ENCODE measurements around the gene LTBP3. TPM values are rescaled to one million over a fixed set of nuclear protein-coding genes. Genes with fewer than 3 reads are reported as not detected.

Gene LTBP3
- total RNA-seq, 1 experiment from 2014 or later: 248 TPM

GRCh38 chr11:65525546-65526480 is 32.3 kb downstream of the LTBP3 start:
- TSS peak; percentile 49 for BruUV-seq (replicated peaks)
- TF ChIP-seq ZFX (IDR thresholded peaks at IDR 0.05): 0 out of 2 replicates have a peak, but pooled peaks have one; percentile 84
- TF ChIP-seq POLR2A (IDR thresholded peaks at IDR 0.05; ENCODE audit: borderline replicate concordance, extremely low read depth, insufficient read depth, insufficient read length): no peak
- Histone ChIP-seq H4K20me1 (ENCODE audit: insufficient read depth) (no peaks in the 10 kb centered on the region), H3K9me3 (ENCODE audit: control insufficient read depth in 1 of 2, insufficient read depth in 1 of 2, low read depth in 1 of 2, low read length in 2 of 2) (no peaks in the 10 kb centered on the region), H3K36me3 (ENCODE audit: control insufficient read depth in 1 of 2, insufficient read depth in 2 of 2, low read length in 2 of 2) (peaks cover 9 to 23% of the 10 kb centered on the region in 2 experiments; a peak in 2 of 4 replicates), H3K27ac (ENCODE audit: low read depth, low read length) (peak overlapping the region; percentile 86), H3K9ac (ENCODE audit: low read length) (peak overlapping the region; percentile 96), H3K27me3 (ENCODE audit: insufficient read depth, low read length) (no peaks in the 10 kb centered on the region), H3K9me2 (ENCODE audit: insufficient read depth) (no peaks in the 10 kb centered on the region), H3K4me2 (ENCODE audit: low read length) (peak overlapping the region; percentile 99), H3K79me2 (ENCODE audit: insufficient read depth, low read length) (peaks cover 20% of the 10 kb centered on the region), H2AFZ (ENCODE audit: low read depth, low read length, poor library complexity, severe bottlenecking) (no peak overlapping the region), H3K4me1 (ENCODE audit: control insufficient read depth in 1 of 2, insufficient read depth in 2 of 2, low read length in 2 of 2) (peaks cover 7 to 17% of the 10 kb centered on the region in 2 experiments; a peak in 3 of 4 replicates), H3K4me3 (replicated peaks in 1 of 2; ENCODE audit: low read depth in 1 of 2, low read length in 2 of 2) (peak overlapping the region; percentile 90 to 94)
- intact Hi-C loops (cut with micrococcal nuclease): no loop called here
- ChIA-PET POLR2A (interaction anchor here (1.1 to 2.6 kb wide), 6 partner anchors 12 to 107 kb away, joined by 3 to 11 read pairs (median 4); partner anchors contain the start of genes EHBP1L1 and MALAT1), CTCF (interaction anchor here (0.6 to 1.4 kb wide), 3 partner anchors 54 to 68 kb away, joined by 3 to 4 read pairs (median 3); no protein-coding TSS in a partner anchor), RAD21 (ENCODE audit: low non-redundant PET in 1 of 2, low total read pairs in 2 of 2, uncharacterized antibody in 2 of 2, unreplicated experiment in 2 of 2) (interaction anchor here in 1 of 2 experiments (1.0 kb wide), 1 partner anchor 15 kb away, joined by 4 read pairs; no protein-coding TSS in a partner anchor)
- DNase-seq (ENCODE audit: low read depth, low spot score) (no peak), ATAC-seq (no peak)

GRCh38 chr11:65524741-65525545 is 33.2 kb downstream of the LTBP3 start, which contains the start of gene SCYL1:
SCYL1 (plus strand) TSS chr11:65525083; CDS start chr11:65525154, 71 bp downstream.
- Histone ChIP-seq H4K20me1 (ENCODE audit: insufficient read depth) (no peaks in the 10 kb centered on the region), H2AFZ (ENCODE audit: low read depth, low read length, poor library complexity, severe bottlenecking) (no peak within 1 kb of the TSS), H3K9me3 (ENCODE audit: control insufficient read depth in 1 of 2, insufficient read depth in 1 of 2, low read depth in 1 of 2, low read length in 2 of 2) (no peaks in the 10 kb centered on the region), H3K4me3 (replicated peaks in 1 of 2; ENCODE audit: low read depth in 1 of 2, low read length in 2 of 2) (peak within 1 kb of the TSS; percentile 90 to 94), H3K9ac (ENCODE audit: low read length) (peak within 1 kb of the TSS; percentile 96), H3K36me3 (ENCODE audit: control insufficient read depth in 1 of 2, insufficient read depth in 2 of 2, low read length in 2 of 2) (peaks cover 9 to 16% of the 10 kb centered on the region in 2 experiments; a peak in 2 of 4 replicates), H3K4me2 (ENCODE audit: low read length) (peak within 1 kb of the TSS; percentile 99), H3K27me3 (ENCODE audit: insufficient read depth, low read length) (no peaks in the 10 kb centered on the region), H3K9me2 (ENCODE audit: insufficient read depth) (no peaks in the 10 kb centered on the region), H3K4me1 (ENCODE audit: control insufficient read depth in 1 of 2, insufficient read depth in 2 of 2, low read length in 2 of 2) (peaks cover 7 to 17% of the 10 kb centered on the region in 2 experiments; a peak in 3 of 4 replicates), H3K27ac (ENCODE audit: low read depth, low read length) (peak within 1 kb of the TSS; percentile 86), H3K79me2 (ENCODE audit: insufficient read depth, low read length) (peaks cover 20% of the 10 kb centered on the region)
- intact Hi-C loops (cut with micrococcal nuclease): no loop called here
- POLR2A ChIA-PET: interaction anchor here (1.1 to 2.6 kb wide), 6 partner anchors 13 to 106 kb away, joined by 3 to 11 read pairs (median 4); partner anchors contain the start of genes EHBP1L1 and MALAT1
- CTCF ChIA-PET: interaction anchor here (0.6 to 1.4 kb wide), 4 partner anchors 15 to 69 kb away, joined by 3 to 4 read pairs (median 4); no protein-coding TSS in a partner anchor
- ATAC-seq: peak; percentile 91
- TF ChIP-seq SIN3A (IDR thresholded peaks at IDR 0.05; ENCODE audit: low read depth): peak; percentile 58
- no peak for TF ChIP-seq RAD21 (IDR thresholded peaks at IDR 0.05; ENCODE audit: low read depth)
- peak; percentile 61 for TF ChIP-seq POLR2AphosphoS5 (IDR thresholded peaks at IDR 0.05; ENCODE audit: low read depth, low read length)
- TF ChIP-seq ZFX (IDR thresholded peaks at IDR 0.05): peak; percentile 100
- BruUV-seq (replicated peaks): no TSS peak
- RAD21 ChIA-PET (ENCODE audit: low non-redundant PET in 1 of 2, low total read pairs in 2 of 2, uncharacterized antibody in 2 of 2, unreplicated experiment in 2 of 2): interaction anchor here in 1 of 2 experiments (1.0 kb wide), 1 partner anchor 16 kb away, joined by 4 read pairs; no protein-coding TSS in a partner anchor
- DNase-seq (ENCODE audit: low read depth, low spot score): no peak

All from HCT116 (cell line).